NB4 (cell line): ENCODE measurements around the gene DDX60.

ENCODE experiments used
- CTCF ChIP-seq: IDR thresholded peaks from one replicate; pipeline ENCODE4 v1.5.1; 2012; ENCODE audit warnings: low read depth, low read length
- MAX ChIP-seq: IDR thresholded peaks from 2 replicates; pipeline ENCODE4 v1.6.1; 2011; ENCODE audit warnings: low read depth, low read length
- MYC ChIP-seq: IDR thresholded peaks from 2 replicates; pipeline ENCODE4 v1.6.1; 2011; ENCODE audit warnings: low read depth, low read length
- POLR2A ChIP-seq: IDR thresholded peaks from 2 replicates; pipeline ENCODE4 v1.6.1; 2011; ENCODE audit warnings: mild to moderate bottlenecking; ENCODE audit not compliant: insufficient read length; ENCODE audit errors: extremely low read depth

GRCh38 chr4:168221301-168221700, 97.3 kb downstream of the DDX60 start:
- TF ChIP-seq MAX (no peak), CTCF (no peak), POLR2A (no peak), MYC (no peak)
